Sigmoid colon (tissue), 7 donors: ENCODE results near the gene PAWR. TPM values are rescaled to one million over a fixed set of nuclear protein-coding genes. Genes with fewer than 3 reads are reported as not detected.

ENCODE experiments used
- DNase-seq: peaks from one replicate; pipeline ENCODE4 v3.0.0-alpha.2; 2019
- H3K27ac ChIP-seq, 4 donors: fragments of 200-600 bp; sonication (generic); one replicate each; pipeline ENCODE4 v1.5.1; 2016 to 2019; ENCODE audit warnings: mild to moderate bottlenecking in 1 of 4
- H3K27me3 ChIP-seq, 3 donors: fragments of 200-600 bp; sonication (generic); one replicate each; pipeline ENCODE4 v1.5.1; 2019; ENCODE audit warnings: mild to moderate bottlenecking in 1 of 3
- H3K36me3 ChIP-seq, 4 donors: fragments of 200-600 bp; sonication (generic); one replicate each; pipeline ENCODE4 v1.5.1; 2016 to 2019
- H3K4me1 ChIP-seq, 4 donors: fragments of 200-600 bp; sonication (generic); one replicate each; pipeline ENCODE4 v1.5.1; 2017 to 2019
- H3K4me3 ChIP-seq, 4 donors: fragments of 200-600 bp; sonication (generic); one replicate each; pipeline ENCODE4 v1.5.1; 2017 to 2019; ENCODE audit warnings: mild to moderate bottlenecking in 2 of 4, moderate library complexity in 1 of 4
- H3K9me3 ChIP-seq, 4 donors: fragments of 200-600 bp in 3 of 4; sonication (generic) in 3 of 4; one replicate each; pipeline versions ENCODE4 v1.5.1 to v1.6.1; 2013 to 2019
- CTCF ChIP-seq, 4 experiments: fragments of 450-650 bp in 3 of 4; fragments of 200-600 bp in 1 of 4; IDR thresholded peaks; one replicate each; pipeline ENCODE4 v1.5.1; 2016 to 2019; ENCODE audit warnings: antibody characterized with exemption in 4 of 4, mild to moderate bottlenecking in 3 of 4, moderate library complexity in 2 of 4
- EP300 ChIP-seq, 4 donors: sonication (generic); formaldehyde crosslinking; IDR thresholded peaks; one replicate each; pipeline ENCODE4 v1.6.1; 2017; ENCODE audit warnings: antibody characterized with exemption in 4 of 4
- POLR2A ChIP-seq, 2 donors: fragments of 450-650 bp; IDR thresholded peaks; one replicate each; pipeline ENCODE4 v1.6.1; 2016; ENCODE audit warnings: antibody characterized with exemption in 2 of 2, mild to moderate bottlenecking in 2 of 2, moderate library complexity in 2 of 2
- POLR2AphosphoS5 ChIP-seq, 4 donors: sonication (generic); formaldehyde crosslinking; IDR thresholded peaks; one replicate each; pipeline ENCODE4 v1.6.1; 2017; ENCODE audit warnings: antibody characterized with exemption in 4 of 4
- WGBS, 2 donors: extraction: QIAGEN DNeasy Blood & Tissue Kit; methylation state at CpG; one replicate each; pipeline ENCODE4 v1.1.7; 2013; 5-methylcytosine and 5-hydroxymethylcytosine counted together
- intact Hi-C: fragments of 100-400 bp; cut with DNase I; formaldehyde crosslinking; loops from one replicate; pipeline ENCODE4 v1.15.1; 2023
- polyA plus RNA-seq, 3 donors: library from polyadenylated mRNA; stranded (reverse); fragments of 200-250 nt; gene quantifications; one replicate each; pipeline ENCODE4 v1.2.3, GENCODE V29; 2013
- total RNA-seq, 4 donors: library from RNA; depleted of rRNA; stranded (reverse); fragments of >200 nt; gene quantifications; one replicate each; pipeline ENCODE4 v1.1.0, GENCODE V29; 2016
- donor health status: healthy with polysubstance abuse.
- donor health status: Bipolar disorder and iron deficiency.
- donor health status: healthy.

The PAWR gene
- total and polyA plus RNA-seq, 7 donors, result 7.8 to 53.5 (median 24.5) TPM

DNA sequence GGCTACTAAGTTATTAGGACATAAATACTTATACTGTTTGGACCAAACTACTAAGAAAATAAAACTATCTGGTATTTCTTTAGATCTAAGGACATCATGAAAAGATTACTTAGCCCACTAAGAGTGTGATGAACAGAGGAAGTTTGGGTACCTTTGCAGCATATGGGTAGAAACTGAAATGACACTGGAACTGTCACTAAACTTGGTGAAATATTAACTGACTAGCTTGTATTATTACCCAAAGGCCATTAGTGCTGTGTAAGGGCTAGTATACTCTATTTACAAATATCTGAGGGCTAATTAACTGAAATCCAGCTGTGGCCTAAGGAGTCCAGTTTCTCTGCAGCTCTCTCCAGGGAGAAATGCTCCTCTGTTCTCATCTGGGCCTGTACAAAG, 45.5 kb downstream of the PAWR start:
- Histone ChIP-seq H3K9me3 (no peaks in the 10 kb centered on the region), H3K27me3 (no peaks in the 10 kb centered on the region), H3K4me3 (no peak overlapping the region), H3K4me1 (peaks cover 0 to 15% (median 0%) of the 10 kb centered on the region in 4 donors), H3K36me3 (no peaks in the 10 kb centered on the region), H3K27ac (no peak overlapping the region)
- TF ChIP-seq POLR2AphosphoS5 (IDR thresholded peaks at IDR 0.05), result no peak
- TF ChIP-seq EP300 (IDR thresholded peaks at IDR 0.05), result no peak
- no peak for TF ChIP-seq POLR2A (IDR thresholded peaks at IDR 0.05)
- no peak for TF ChIP-seq CTCF (IDR thresholded peaks at IDR 0.05)
- no peak for DNase-seq
- intact Hi-C loops, result no loop called here

GRCh38 chr12:79644274-79645234, 46.2 kb downstream of the PAWR start:
- Histone ChIP-seq H3K36me3 (no peaks in the 10 kb centered on the region), H3K27ac (no peak overlapping the region), H3K9me3 (no peaks in the 10 kb centered on the region), H3K4me3 (no peak overlapping the region), H3K4me1 (peaks cover 0 to 15% (median 0%) of the 10 kb centered on the region in 4 donors), H3K27me3 (no peaks in the 10 kb centered on the region)
- 34 to 65% methylated on average over 4 of the region's 4 CpGs for WGBS, 2 donors
- intact Hi-C loops, result no loop called here
- no peak for TF ChIP-seq CTCF (IDR thresholded peaks at IDR 0.05)
- TF ChIP-seq POLR2A (IDR thresholded peaks at IDR 0.05), result no peak
- no peak for TF ChIP-seq EP300 (IDR thresholded peaks at IDR 0.05)
- no peak for DNase-seq

- intact Hi-C loops, result no loop called here
- Histone ChIP-seq H3K36me3 (no peaks in the 10 kb centered on the region), H3K9me3 (no peaks in the 10 kb centered on the region), H3K4me1 (peaks cover 0 to 15% (median 0%) of the 10 kb centered on the region in 4 donors), H3K4me3 (no peak overlapping the region), H3K27me3 (no peaks in the 10 kb centered on the region), H3K27ac (no peak overlapping the region)
- TF ChIP-seq POLR2A (IDR thresholded peaks at IDR 0.05) (no peak), POLR2AphosphoS5 (IDR thresholded peaks at IDR 0.05) (no peak), EP300 (IDR thresholded peaks at IDR 0.05) (no peak), CTCF (IDR thresholded peaks at IDR 0.05) (no peak)
- 22 to 69% methylated on average over 2 of the region's 2 CpGs for WGBS, 2 donors
- no peak for DNase-seq
Observed at GRCh38 chr12:79643821-79644220, 46.9 kb downstream of the PAWR start.

DNA sequence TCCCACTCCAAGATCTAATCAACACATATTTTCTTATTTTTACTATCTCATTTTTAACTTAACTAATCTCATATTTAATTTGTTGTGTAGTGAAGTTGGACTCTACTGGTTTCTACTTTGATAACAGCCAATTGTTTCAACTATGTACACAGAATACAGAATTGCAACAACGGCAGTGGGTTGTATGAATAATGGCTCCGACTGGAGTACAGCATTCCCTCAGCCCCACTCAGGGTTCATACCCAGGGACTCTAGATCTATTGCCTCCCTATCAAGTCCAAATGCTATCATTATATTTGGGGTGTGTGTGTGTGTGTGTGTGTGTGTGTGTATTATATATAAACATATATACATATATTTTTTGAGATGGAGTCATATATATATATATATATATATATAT, 52.3 kb downstream of the PAWR start:
- no peaks in the 10 kb centered on the region for H3K9me3 ChIP-seq
- no peak overlapping the region for H3K4me3 ChIP-seq
- no peaks in the 10 kb centered on the region for H3K27me3 ChIP-seq
- TF ChIP-seq EP300 (IDR thresholded peaks at IDR 0.05) (no peak), CTCF (IDR thresholded peaks at IDR 0.05) (no peak), POLR2A (IDR thresholded peaks at IDR 0.05) (no peak), POLR2AphosphoS5 (IDR thresholded peaks at IDR 0.05) (no peak)
- H3K27ac ChIP-seq, result no peak overlapping the region
- peaks cover 0 to 6% (median 2%) of the 10 kb centered on the region in 4 donors for H3K4me1 ChIP-seq
- H3K36me3 ChIP-seq, result no peaks in the 10 kb centered on the region
- 46 to 79% methylated on average over 2 of the region's 2 CpGs for WGBS, 2 donors
- intact Hi-C loops, result no loop called here
- DNase-seq, result no peak
